GM19452 (cell line): Measurements from ENCODE around the gene FGGY.
A peak's percentile ranks its signal among the peaks of the same experiment; 100 is the strongest.

Experiments used
- ATAC-seq: cut with Tn5 transposase; IDR thresholded peaks from one replicate; pipeline ENCODE4 v1.9.1; 2021; ENCODE audit not compliant: unreplicated experiment

Gene FGGY

DNA sequence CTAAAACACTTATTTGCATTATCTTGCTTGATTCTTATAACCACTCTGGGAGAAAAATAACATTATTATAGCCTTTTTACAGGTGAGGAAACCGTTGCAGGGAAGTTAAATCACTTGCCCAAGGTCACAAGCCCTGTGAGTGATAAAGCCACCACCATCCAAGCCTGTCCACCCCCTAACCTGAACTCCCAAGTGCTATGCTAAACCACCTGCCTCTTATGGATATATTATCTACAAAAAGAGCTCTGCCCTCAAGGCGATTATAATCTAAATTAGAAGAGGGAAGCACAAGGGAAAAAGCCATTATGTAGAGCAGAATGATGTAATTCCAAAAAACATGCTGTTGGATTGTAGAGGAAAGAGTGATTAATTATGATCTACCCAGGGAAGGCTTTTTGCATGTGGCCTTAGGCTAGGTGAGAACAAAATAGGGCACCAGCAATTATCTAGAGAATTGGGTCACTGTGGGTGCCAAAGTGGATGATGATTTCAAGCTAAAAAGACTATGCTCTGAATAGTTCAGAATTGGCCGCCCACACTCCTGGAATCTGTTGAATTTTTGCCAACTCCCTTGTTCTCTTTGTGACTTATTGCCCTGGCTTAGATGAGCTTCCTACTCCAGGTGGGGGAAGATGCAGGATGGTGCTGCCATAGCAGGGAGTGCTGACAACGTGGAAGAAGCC, 205.3 kb downstream of the FGGY start:
- no peak for ATAC-seq

DNA sequence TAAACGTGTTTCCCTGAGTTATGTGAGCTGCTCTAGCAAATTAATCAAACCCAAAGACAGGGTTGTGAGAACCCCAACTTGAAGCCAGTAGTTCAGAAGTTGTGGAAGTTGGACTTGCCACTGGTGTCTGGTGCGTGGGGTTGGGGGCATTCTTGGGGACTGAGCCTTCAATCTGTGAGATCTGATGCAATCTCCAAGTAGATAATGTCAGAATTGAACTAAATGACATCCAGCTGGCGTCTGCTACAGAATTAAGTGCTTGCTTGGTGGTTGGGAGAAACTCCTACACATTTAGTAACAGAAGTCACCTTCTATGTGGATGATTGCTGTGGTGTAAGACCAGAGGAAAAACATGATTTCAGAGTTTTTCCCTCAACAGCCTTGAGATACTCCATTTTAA, 207.4 kb downstream of the FGGY start:
- no peak for ATAC-seq

DNA sequence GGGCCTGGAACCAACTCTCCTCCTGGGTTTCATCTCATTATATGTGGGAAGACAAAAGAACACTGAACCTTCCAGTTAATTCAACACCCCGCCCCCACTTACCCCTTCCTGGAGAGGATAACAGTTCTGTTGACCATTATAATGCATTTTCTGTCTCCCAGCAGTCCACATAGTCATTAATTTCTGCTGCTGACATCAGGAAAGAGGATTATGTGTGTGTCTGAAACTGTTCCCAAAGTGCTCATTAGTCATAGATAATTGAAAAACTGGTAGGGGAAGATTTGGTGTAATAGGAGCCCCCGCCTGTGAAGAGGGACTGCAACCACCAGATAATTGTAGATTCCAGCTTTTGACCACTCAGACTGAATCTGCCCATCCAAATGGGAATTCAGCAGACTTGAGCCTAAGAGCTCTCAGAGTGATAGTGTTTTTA, 208.7 kb downstream of the FGGY start:
- ATAC-seq = no peak

DNA sequence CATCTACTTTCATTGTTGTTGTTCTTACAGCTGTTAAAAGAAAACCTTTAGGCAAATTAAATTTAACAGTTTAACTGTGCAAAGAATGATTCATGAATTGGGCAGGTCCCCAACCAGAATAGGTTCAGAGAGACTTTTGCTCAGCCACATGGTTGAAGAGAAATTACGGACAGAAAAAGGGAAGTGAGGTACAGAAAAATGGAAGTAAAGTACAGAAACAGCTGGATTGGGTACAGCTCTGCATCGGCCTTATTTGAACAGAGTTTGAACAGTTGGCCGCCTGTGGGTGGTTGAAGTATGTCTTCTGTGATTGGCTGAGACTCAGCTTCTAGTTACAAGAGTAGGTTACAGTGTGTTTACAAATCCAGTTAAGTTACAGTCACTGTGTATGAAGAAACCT, 210.1 kb downstream of the FGGY start:
- ATAC-seq = peak; percentile 82

DNA sequence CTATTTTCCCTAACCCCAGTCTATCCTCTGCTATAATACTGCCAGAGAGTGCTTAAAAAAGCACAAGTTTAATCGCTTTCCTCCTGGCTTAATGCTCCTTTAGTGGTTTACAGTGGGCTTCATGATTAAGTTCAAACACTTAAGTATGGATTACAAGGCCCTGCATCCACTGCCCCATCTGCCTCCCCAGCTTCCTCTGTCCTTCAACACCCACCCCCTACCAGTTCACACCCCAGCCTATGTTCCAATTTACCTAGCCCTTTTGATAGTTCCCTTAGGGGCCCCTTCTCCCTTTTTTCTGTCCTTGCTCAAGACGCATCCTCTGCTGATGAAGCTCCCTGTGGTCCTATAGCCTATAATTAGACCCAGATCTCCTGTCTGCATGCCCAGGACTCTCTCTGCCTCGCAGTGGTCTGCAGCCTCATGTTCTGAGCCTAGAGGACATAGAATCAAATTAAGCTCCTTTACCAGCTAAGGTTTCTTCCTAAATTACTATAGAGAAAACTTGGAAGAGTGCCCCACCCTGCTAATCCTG, 212.5 kb downstream of the FGGY start:
- ATAC-seq = no peak

DNA sequence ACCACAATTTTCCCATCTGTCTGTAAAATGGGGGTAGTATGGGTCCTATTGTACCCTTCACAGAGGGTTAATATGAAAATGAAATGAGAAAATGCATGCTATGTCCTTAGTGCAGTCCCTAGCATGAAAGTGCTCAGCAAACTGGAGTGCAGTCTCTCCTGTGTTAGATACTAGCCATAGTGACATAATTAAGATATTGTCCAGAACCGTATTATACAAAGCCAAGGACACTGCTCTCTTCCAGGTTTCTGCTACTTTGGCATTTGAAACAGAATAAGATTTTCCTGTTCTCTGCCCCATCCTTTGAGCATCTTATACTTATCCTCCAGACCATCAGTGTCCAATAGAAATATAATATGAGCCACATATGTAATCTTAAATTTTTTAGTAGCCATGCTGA, 213.4 kb downstream of the FGGY start:
- no peak for ATAC-seq

DNA sequence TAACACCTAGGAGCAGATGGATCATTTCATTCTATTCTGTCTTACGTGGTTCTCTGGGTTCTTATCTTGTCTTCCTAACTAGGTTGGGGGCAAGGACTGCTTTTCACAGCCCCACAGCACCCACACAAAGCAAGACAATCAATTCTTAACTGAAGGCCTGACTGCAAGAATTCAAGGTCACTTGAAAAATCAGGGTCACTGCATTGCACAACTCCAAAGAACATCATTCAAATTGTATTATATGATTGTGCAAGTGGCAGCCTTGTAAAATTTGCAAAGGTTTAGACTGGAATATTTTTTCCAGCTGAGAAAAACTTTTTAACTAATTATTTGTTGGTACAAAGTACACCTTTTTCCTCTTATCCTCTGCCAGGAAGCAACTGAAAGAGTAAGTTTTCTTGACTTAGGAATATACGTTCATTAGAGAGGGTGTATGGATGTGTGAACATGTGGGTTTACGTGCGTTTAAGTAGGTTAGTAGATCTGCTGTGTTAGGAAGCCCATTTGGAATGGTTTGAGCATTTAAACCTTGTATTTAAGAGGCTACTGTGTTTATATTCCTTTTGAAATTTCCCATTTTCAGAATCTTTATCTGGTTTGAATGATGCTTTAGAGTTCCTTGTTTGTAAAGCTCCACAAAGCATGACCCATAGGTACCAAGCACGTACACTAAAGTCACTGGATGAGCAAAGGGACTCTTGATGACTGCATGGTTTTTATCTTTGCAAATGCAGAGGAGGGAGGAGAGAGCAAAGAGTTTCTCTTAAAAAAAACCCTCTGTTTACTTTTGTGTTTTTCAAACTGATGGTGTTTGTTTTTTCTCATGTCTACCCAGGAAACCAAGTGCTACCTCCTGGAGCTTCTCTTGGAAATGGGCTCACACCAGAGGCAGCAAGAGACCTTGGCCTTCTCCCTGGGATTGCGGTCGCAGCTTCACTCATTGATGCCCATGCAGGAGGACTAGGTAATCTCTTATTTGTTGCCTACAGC, 214.9 kb downstream of the FGGY start:
- ATAC-seq = no peak

DNA sequence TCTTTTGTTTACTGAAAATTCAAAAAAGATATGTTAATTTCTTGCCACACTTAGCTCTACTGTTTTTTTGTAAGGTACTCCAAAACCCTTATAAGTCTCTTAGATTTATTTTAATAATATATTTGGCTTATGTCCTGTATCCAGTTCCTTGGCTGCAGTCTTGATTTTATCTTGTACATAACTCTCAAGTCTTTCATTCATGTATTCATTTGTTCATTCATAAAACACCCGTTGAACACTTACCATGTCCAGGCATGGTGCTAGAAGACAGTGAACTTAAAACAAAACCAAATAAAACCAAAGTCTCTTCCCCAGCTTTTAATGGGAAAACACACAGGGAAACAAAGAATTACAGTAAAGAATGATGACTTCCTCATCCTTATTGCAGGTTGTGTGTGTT, 215.8 kb downstream of the FGGY start:
- no peak for ATAC-seq

DNA sequence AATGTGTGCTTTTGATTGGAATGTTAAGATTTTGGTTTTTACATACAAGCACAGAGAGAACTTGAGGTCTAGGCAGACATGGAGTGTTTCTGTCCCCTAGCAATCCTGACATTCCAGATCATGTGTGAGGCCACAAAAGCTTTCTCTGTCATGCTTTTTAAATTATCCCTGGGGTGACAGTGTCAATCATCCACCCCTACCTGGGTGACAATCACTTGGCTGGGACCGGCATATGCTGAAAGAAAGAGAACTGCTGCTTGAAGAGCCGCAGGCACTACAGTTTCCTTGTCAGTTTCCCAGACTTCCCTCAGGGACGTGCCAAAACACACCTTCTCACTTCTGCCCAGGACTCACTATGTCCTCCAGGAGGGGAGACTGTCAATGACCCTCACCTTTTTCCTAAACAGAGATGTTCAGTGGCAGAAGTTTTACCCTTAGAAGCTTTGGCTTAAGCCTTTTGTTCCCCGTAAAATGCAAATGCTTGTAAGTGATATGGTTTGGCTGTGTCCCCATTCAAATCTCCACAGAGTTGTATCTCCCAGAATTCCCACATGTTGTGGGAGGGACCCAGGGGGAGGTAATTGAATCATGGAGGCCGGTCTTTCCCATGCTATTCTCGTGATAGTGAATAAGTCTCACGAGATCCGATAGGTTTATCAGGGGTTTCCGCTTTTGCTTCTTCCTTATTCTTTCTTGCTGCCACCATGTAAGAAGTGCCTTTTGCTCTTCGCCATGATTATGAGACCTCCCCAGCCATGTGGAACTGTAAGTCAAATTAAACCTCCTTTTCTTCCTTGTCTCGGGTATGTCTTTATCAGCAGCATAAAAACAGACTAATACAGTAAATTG, 217.4 kb downstream of the FGGY start:
- no peak for ATAC-seq

DNA sequence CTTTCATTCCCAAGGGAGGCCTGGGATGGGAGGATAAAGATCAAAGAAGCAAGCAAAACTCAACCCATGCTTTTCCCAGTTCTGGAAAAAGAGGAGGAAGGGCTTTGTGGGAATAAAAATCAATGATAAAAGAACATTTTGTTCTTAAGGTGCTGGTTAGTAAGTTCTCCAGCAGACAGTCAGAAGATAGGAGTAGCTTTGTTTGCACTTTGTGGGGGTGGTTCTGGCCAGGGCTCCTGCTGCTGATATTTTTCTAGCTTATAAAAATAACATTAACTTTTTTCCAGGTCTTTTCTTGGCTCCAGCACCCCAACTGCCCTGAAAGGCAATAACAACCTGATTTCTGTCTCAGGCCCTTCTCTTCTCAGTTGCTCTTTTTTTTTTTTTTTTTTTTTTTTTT, 220.0 kb downstream of the FGGY start:
- no peak for ATAC-seq

DNA sequence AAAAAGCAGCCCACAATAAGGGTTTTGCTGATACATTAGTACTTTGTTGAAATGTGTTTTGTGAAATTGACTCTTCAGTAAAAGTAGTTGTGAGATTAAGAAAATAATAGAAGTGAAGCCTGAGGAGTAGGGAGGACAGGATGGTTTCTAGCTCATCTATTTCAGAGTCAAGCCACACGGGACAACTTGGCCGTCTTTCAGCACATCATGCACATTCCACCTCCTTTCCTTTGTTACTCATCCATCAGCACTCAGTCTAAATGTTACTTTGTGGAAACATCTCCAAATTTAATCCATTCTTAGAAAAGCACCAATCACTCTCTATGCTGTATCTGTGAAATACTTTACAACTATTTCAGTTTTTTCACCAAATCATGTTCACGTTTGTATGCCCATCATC, 223.3 kb downstream of the FGGY start:
- ATAC-seq = no peak

DNA sequence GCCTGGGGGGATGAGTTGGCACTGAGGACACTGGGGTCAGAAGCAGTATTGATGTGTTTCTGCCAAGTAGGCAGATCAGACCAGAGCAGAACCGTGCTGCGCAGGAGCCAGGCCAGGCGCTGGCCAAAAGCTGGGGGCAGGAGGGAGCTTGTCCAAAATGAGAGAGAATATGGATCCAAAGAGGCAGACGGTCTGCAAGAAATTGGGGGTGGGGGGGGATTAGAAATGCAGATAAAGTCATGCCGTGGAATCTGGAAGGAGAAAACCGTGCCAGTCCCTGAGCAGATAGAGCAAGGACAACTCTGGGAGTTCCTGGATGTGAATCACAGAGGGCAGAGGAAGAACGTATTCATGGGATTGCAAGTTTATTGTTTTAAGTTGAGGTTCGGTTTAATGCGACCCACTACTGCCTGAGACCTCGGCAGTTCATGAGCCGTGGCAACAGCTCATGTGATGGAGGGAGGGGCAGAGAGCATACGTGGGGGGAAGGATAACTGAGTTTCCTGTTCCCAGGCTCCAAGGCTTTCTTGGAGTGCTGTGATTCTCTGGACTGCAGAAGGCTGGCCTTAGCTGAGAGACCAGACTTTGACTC, 224.0 kb downstream of the FGGY start:
- ATAC-seq = no peak

DNA sequence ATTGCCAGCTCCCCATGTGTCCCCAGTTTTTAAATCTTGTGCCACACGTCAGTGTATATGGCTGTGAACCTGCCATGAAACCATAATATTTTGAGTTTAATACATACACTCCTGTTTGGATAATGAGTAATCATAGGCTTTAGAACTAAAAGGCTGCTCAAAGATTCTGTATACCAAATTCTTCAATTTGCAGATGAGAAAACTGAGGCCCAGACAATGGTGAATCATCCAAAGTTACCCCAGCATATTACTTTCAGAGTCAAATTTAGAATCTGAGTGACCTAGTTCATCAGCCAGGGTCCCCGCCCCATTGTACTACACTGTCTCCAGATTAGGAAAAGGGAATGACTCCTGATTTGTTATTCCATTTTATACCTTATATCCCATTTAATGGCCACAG, 224.6 kb downstream of the FGGY start:
- no peak for ATAC-seq

DNA sequence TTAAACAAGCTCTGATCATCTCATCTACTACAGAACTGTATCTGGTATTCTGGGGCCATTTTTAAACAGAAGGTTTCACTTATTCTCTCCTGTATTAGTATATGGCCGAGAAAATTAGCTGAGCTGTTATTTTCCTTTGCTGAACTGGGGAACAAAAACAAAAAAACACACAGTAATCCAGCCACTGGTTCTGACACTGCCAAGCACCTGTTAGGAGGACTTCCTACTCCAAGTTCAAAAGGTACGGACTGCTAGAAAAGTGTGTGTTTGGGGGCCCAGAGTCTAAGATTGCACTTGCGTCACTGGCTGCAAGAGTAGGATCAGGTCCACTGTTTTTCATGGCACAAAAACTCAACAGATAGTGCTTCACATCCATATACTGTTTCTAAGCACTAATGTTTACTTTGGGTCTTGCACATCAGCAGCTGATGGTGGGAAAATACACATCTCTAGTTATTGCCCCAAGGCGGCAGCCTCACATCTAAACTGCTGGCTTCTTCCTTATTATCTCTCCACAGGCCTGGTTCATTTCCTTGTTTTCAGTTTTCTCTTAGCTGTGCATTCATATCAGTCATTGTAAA, 226.1 kb downstream of the FGGY start:
- no peak for ATAC-seq

DNA sequence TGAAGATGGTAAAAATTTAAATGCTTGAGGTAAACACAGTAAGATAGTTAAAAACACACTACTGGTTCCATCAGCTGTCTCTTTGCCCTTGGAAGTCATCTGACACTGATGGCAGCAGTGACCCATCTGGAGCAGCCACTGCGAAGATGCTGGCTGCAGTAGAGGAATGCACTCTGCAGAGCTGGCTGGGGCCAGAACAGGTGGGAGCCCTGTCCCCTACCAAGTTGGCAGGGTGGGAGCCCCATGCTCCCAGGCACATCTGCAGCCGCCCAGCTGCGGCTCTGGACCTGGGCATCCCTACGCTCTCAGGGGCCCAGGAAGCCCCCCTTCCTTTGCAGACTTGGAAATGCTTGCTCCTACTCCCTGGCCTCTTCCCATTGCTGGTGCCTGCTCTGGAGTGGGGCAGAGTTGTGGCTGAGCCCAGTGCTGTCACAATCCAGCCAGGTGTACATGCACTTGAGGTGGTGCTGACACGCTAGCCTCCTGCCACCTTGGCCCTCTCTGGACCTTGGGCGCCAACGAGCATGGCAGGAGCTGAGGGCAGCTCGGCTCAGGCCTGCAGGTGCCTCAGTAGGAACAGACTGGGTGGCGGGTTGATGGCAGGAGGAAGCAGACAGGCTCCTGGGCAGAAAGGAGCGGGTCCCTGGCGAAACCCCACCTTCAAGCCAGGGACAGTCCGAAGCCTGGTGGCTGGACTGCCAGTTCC, 227.0 kb downstream of the FGGY start:
- no peak for ATAC-seq

DNA sequence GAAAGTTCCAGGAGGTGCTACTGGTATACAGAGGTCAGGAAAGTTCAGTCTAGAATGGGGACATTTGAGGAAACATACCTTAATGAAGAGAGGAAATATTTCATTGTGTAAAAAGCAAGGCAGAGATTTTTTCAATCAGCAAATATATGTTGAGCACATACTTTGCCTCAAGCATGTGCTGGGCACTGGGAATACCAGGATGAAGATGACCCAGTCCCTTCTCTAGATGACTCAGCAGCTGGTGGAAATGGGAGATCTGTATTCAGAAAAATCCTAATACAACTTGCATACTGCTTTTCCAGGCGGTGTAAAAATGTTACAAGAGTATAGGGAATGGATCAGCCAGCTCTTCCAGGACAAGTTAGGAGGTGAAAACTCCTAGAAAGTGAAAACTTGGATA, 229.3 kb downstream of the FGGY start:
- ATAC-seq = no peak

DNA sequence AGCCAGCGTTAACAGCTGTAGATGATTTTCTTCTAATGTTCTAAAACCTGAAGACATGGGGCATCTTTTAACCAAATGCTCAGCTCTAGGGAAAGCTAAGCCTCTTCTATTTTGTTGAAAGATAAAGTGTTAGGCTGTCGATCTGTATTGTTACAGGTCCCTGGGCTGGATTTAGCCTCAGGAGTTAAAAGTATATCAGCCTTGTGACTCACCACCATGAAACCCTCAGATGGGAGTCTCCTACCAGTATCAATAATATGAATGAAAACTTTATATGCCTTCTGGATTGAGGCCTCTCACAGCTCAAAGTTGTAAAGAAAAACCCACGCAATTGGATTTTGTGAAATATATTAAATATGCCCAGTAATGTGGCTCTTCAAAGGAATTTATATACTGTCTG, 231.6 kb downstream of the FGGY start:
- no peak for ATAC-seq

DNA sequence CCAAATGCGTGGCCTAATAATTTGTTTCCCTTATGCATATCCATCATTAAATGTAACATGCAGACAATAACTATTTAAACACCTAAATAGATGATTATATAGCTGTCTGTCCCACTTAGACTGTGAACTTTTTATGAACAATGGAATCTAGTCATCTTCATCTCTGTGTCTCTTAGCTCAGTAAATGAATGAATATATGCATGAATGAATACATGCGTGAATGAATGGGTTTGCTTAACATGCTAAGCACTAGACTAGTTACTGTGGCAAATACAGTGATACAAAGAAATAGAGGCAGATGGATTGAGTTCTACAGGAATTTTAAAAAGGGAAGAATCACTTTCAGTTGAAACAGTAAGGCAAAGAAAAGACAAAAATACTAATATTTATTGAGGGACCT, 232.0 kb downstream of the FGGY start:
- no peak for ATAC-seq

DNA sequence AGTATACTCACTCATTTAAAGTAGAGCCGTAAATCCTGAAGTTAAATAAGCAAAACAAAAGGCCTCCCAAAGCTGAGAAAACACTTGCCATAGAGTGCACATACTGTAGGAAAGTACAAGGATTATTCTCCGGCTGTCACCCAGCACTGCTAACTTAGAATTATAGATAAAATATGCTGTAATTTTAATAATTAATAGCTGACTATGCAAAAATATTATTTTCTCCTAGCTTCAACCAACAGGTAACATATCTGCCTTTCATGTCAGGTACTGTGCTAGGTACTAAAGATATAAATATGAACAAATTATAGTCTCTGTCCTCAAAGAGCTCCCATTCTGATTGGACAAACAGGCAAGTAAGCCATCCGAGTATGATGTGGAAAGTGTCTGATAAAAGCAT, 233.2 kb downstream of the FGGY start:
- no peak for ATAC-seq

DNA sequence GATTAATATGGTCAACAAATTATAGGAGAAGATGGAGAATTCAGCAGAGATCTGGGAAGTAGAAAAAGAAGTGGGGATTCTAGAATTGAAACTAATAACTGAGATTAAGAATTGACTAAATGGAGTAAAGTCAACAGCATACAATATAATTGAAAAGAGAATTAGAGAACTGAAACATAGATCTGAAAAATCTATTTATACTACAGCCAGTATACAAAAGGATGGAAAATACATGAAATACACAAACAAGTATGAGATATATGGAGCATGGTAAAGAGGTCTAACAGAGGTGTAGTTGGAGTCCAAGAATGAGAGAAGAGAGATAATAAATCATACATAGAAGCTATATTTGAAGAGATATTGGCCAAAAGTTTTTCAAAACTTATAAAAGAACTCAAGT, 235.2 kb downstream of the FGGY start:
- no peak for ATAC-seq
